ENCODE results near the gene SLC44A2. TPM values are rescaled to one million over a fixed set of nuclear protein-coding genes. Genes with fewer than 3 reads are reported as not detected.

The SLC44A2 gene
- total and polyA plus RNA-seq, 2 of the 8 experiments (the other 6 are each of a cell fraction or from before 2014, with no cell fraction given), result 105 to 120 TPM

GRCh38 chr19:10662384-10663251 lies 37.3 kb downstream of the SLC44A2 start:
- Histone ChIP-seq H2BK20ac (ENCODE audit: low read length) (no peak overlapping the region), H4K20me1 (replicated peaks in 1 of 2; ENCODE audit: control insufficient read depth in 1 of 2, insufficient read depth in 2 of 2, low read length in 2 of 2) (peaks cover 45 to 52% of the 10 kb centered on the region in 2 experiments), H4K8ac (ENCODE audit: extremely low read depth, insufficient read depth, low read length) (no peak overlapping the region), H2BK12ac (ENCODE audit: low read depth, low read length) (no peak overlapping the region), H3K4ac (replicated peaks; ENCODE audit: insufficient read length, low read depth, low read length) (no peak overlapping the region), H3K23me2 (ENCODE audit: low read depth, low read length) (no peaks in the 10 kb centered on the region), H2AFZ (ENCODE audit: low read length) (no peak overlapping the region), H3K56ac (replicated peaks; ENCODE audit: insufficient read length, low read depth, low read length) (no peak overlapping the region), H3K4me3 (ENCODE audit: extremely low read depth in 1 of 4, insufficient read depth in 2 of 4, low read depth in 3 of 4, low read length in 4 of 4) (no peak overlapping the region), H4K91ac (replicated peaks; ENCODE audit: insufficient read length, low read length) (no peak overlapping the region), H3K36me3 (ENCODE audit: control insufficient read depth in 2 of 4, insufficient read depth in 4 of 4, low read length in 3 of 4) (peaks cover 20 to 45% (median 26%) of the 10 kb centered on the region in 4 experiments), H3K79me2 (ENCODE audit: control insufficient read depth in 1 of 2, insufficient read depth in 2 of 2, low read length in 2 of 2) (peaks cover 90 to 100% of the 10 kb centered on the region in 2 experiments), H3K27ac (ENCODE audit: low read depth, low read length) (no peak overlapping the region), H2AK5ac (ENCODE audit: low read depth, low read length) (no peak overlapping the region), H4K5ac (ENCODE audit: insufficient read length, low read depth, low read length) (no peak overlapping the region), H3K79me1 (ENCODE audit: low read depth, low read length) (peaks cover 3% of the 10 kb centered on the region; the same call in 1 of the 2 replicates), H3K9me3 (ENCODE audit: insufficient read depth in 2 of 2, low read depth in 1 of 2, low read length in 1 of 2) (no peaks in the 10 kb centered on the region), H3K9ac (replicated peaks in 1 of 4; ENCODE audit: extremely low read depth in 1 of 4, low read depth in 3 of 4, low read length in 3 of 4) (peak overlapping the region in 1 of 4 experiments; percentile 5; a peak in 1 of 7 replicates), H3K4me2 (ENCODE audit: insufficient read depth in 1 of 2, low read depth in 2 of 2, low read length in 2 of 2) (peak overlapping the region in 1 of 2 experiments; percentile 6; a peak in 1 of 4 replicates), H3K14ac (ENCODE audit: insufficient read length) (no peak overlapping the region), H3K23ac (ENCODE audit: insufficient read length) (no peak overlapping the region), H2BK120ac (replicated peaks; ENCODE audit: low read depth, low read length) (no peak overlapping the region), H3K4me1 (replicated peaks in 1 of 4; ENCODE audit: control insufficient read depth in 3 of 4, insufficient read depth in 4 of 4, low read length in 3 of 4) (peaks cover 0 to 9% (median 3%) of the 10 kb centered on the region in 4 experiments; a peak in 5 of 7 replicates), H3K27me3 (replicated peaks in 1 of 4; ENCODE audit: control insufficient read depth in 3 of 4, extremely low read depth in 1 of 4, insufficient read depth in 3 of 4, low read length in 3 of 4) (no peaks in the 10 kb centered on the region), H3K18ac (ENCODE audit: extremely low read depth, low read length) (no peak overlapping the region), H2BK5ac (ENCODE audit: low read depth, low read length) (no peak overlapping the region), H2BK15ac (ENCODE audit: low read length) (no peak overlapping the region)
- ChIA-PET CTCF (ENCODE audit: partially characterized antibody) (interaction anchor here (0.7 to 2.7 kb wide), 3 partner anchors 9 to 183 kb away, joined by 3 to 10 read pairs (median 3); no protein-coding TSS in a partner anchor), POLR2A (ENCODE audit: partially characterized antibody) (interaction anchor here (1.0 to 59.0 kb wide), 13 partner anchors 9 to 201 kb away, joined by 3 to 1874 read pairs (median 4); partner anchors contain the start of genes DNM2, KRI1 and QTRT1)
- FAIRE-seq (no peak), DNase-seq (ENCODE audit: low read depth in 1 of 2, low spot score in 2 of 2) (no peak)
- TF ChIP-seq POLR2A (IDR thresholded peaks at IDR 0.05; ENCODE audit: control extremely low read depth in 1 of 2, low read depth in 2 of 2, low read length in 2 of 2) (peak in 1 of 2 experiments; percentile 25), POLR2AphosphoS5 (IDR thresholded peaks at IDR 0.05; ENCODE audit: low read depth, low read length) (peak; percentile 55), ASH2L (IDR thresholded peaks at IDR 0.05; ENCODE audit: low read length) (no peak)
- WGBS, 2 experiments (ENCODE audit: extremely low coverage in 1 of 2, insufficient coverage in 1 of 2, insufficient read length in 1 of 2, insufficient replicate concordance in 2 of 2, low coverage in 1 of 2, low lambda C conversion rate in 2 of 2, missing lambda C conversion rate in 1 of 2), result 94% methylated on average over 14 of the region's 14 CpGs; no CpG with 5 or more reads in 1 of the 2 experiments

Measured in H1 (cell line).